Endodermal cell (in vitro differentiated cells): Measurements from ENCODE around the gene HAAO. TPM values are rescaled to one million over a fixed set of nuclear protein-coding genes. Genes with fewer than 3 reads are reported as not detected.

Experiments
- DNase-seq: peaks from one replicate; pipeline ENCODE4 v3.0.0-alpha.2; 2017
- H3K27ac ChIP-seq: 2 replicates; pipeline ENCODE4 v1.5.1; 2013; ENCODE audit warnings: mild to moderate bottlenecking, low read depth, low read length, moderate library complexity
- H3K27me3 ChIP-seq: 2 replicates; pipeline ENCODE4 v1.6.1; 2013; ENCODE audit warnings: mild to moderate bottlenecking, low read length, moderate library complexity; ENCODE audit not compliant: insufficient read depth, control insufficient read depth, poor library complexity, severe bottlenecking
- H3K36me3 ChIP-seq: 2 replicates; pipeline ENCODE4 v1.7.0; 2013; ENCODE audit warnings: mild to moderate bottlenecking, low read length, moderate library complexity; ENCODE audit not compliant: control insufficient read depth, insufficient read depth
- H3K4me1 ChIP-seq: one replicate; pipeline ENCODE4 v1.7.0; 2013; ENCODE audit warnings: low read length; ENCODE audit not compliant: control insufficient read depth, insufficient read depth
- H3K4me3 ChIP-seq: 2 replicates; pipeline ENCODE4 v1.5.1; 2013; ENCODE audit warnings: mild to moderate bottlenecking, low read length, moderate library complexity
- H3K9ac ChIP-seq: 2 replicates; pipeline ENCODE4 v1.6.1; 2013; ENCODE audit warnings: mild to moderate bottlenecking, low read length, moderate library complexity; ENCODE audit not compliant: poor library complexity, severe bottlenecking; ENCODE audit errors: extremely low read depth
- H3K9me3 ChIP-seq: 2 replicates; pipeline ENCODE4 v1.6.1; 2013; ENCODE audit warnings: mild to moderate bottlenecking, low read length, moderate library complexity; ENCODE audit not compliant: control insufficient read depth
- H3K27ac Mint-ChIP-seq: 2 replicates; pipeline ENCODE4 v1.8.0; 2020; ENCODE audit warnings: mixed read lengths
- H3K27me3 Mint-ChIP-seq: 2 replicates; pipeline ENCODE4 v1.8.0; 2021; ENCODE audit warnings: mild to moderate bottlenecking, mixed read lengths; ENCODE audit not compliant: insufficient read depth
- H3K36me3 Mint-ChIP-seq: 2 replicates; pipeline ENCODE4 v1.8.0; 2020; ENCODE audit warnings: low read depth, mixed read lengths
- H3K4me1 Mint-ChIP-seq: 2 replicates; pipeline ENCODE4 v1.8.0; 2020; ENCODE audit warnings: mixed read lengths
- H3K4me3 Mint-ChIP-seq: 2 replicates; pipeline ENCODE4 v1.8.0; 2020; ENCODE audit warnings: mild to moderate bottlenecking, moderate library complexity, mixed read lengths
- H3K9me3 Mint-ChIP-seq: 2 replicates; pipeline ENCODE4 v1.8.0; 2020; ENCODE audit warnings: mild to moderate bottlenecking, mixed read lengths
- CTCF ChIP-seq: fragments of 200-600 bp; sonication (generic); conservative IDR thresholded peaks from 2 replicates; pipeline ENCODE4 v1.5.0; 2021; ENCODE audit warnings: antibody characterized with exemption, mild to moderate bottlenecking
- WGBS, 2 experiments: methylation state at CpG; one replicate each; pipeline versions ENCODE4 v1.1.5 to v1.1.7; 2013; ENCODE audit warnings: missing lambda C conversion rate in 2 of 2, mixed read lengths in 1 of 2; ENCODE audit not compliant: insufficient coverage in 1 of 2, insufficient read length in 1 of 2; 5-methylcytosine and 5-hydroxymethylcytosine counted together
- total RNA-seq, 2 donors: library from RNA; stranded (reverse); fragmentation: NEBNext Ultra II Directional in 1 of 2; extraction: Animal tissue kit (Norgen Biotek cat#: 25700) in 1 of 2; gene quantifications; 2 replicates in 1 of 2; 3 replicates in 1 of 2; pipeline ENCODE4 v1.2.1, GENCODE V29; 2021

HAAO gene
- total RNA-seq, 2 donors from 2014 or later = 13.4 to 24.2 TPM

DNA sequence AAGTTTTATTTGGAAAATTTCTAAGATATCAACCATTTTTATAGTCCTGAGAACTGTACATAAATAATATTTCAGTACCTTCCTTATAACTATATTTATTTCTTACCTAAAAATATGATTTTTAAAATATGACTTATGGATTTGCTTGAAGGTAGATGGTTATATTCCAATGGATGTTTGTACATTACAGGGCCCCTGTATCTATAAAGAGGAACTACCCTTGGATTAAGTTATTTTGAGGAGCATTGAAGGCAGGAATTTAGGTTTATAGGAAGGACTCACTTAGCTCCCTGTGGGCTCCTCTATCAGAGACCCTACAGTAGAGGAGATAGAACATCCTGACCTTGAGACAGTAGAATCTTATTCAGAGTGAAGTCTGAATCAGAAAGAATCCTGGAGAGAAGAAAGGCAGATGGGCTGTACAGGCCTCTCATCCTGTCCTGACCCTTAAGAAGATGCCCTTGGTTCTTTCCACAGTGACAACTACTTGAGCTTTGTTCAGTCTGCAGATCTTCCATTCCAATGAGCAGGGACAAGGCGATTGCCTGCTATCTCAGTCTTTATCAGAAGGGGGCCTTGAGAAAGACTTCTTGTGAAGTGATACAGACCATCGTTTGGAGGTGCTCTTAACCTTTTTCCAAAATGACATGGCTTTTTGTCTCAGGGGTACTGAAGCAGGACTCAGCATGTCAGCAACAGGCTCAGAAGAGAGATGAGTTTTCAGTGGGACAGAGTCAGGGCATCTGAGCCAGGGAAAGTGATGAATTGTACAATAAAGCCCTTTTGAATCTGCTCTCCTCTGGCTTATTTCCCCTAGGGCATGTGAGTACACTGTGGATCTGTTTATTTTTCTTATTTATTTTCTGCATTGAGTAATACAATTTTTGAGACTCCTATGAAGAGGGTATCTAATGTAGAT is 49.4 kb downstream of the HAAO start:
- H3K27ac Mint-ChIP-seq = no peak overlapping the region
- no peaks in the 10 kb centered on the region for H3K4me1 Mint-ChIP-seq
- DNase-seq = no peak
- peaks cover 26% of the 10 kb centered on the region for H3K9me3 Mint-ChIP-seq
- peaks cover 30% of the 10 kb centered on the region for H3K36me3 ChIP-seq
- no peak for TF ChIP-seq CTCF
- peaks cover 50% of the 10 kb centered on the region for H3K9me3 ChIP-seq
- no peaks in the 10 kb centered on the region for H3K4me1 ChIP-seq
- no peak overlapping the region for H3K9ac ChIP-seq
- no peaks in the 10 kb centered on the region for H3K27me3 ChIP-seq
- H3K27me3 Mint-ChIP-seq = no peaks in the 10 kb centered on the region
- H3K4me3 Mint-ChIP-seq = no peak overlapping the region
- 82 to 90% methylated on average over 2 of the region's 2 CpGs for WGBS, 2 experiments
- no peak overlapping the region for H3K4me3 ChIP-seq
- peaks cover 41% of the 10 kb centered on the region for H3K36me3 Mint-ChIP-seq
- H3K27ac ChIP-seq = no peak overlapping the region

GRCh38 chr2:42741140-42741539 is 51.2 kb downstream of the HAAO start:
- Mint-ChIP-seq H3K4me3 (no peak overlapping the region), H3K27ac (no peak overlapping the region), H3K9me3 (peaks cover 34% of the 10 kb centered on the region), H3K27me3 (no peaks in the 10 kb centered on the region), H3K36me3 (peaks cover 53% of the 10 kb centered on the region), H3K4me1 (no peaks in the 10 kb centered on the region)
- Histone ChIP-seq H3K9me3 (peaks cover 58% of the 10 kb centered on the region), H3K4me3 (no peak overlapping the region), H3K9ac (no peak overlapping the region), H3K36me3 (peaks cover 46% of the 10 kb centered on the region), H3K27ac (no peak overlapping the region), H3K27me3 (no peaks in the 10 kb centered on the region), H3K4me1 (no peaks in the 10 kb centered on the region)
- TF ChIP-seq CTCF = no peak
- WGBS, 2 experiments = 96% methylated on average over 3 of the region's 3 CpGs
- DNase-seq = no peak

- peaks cover 40% of the 10 kb centered on the region for H3K9me3 Mint-ChIP-seq
- Histone ChIP-seq H3K4me3 (no peak overlapping the region), H3K27me3 (no peaks in the 10 kb centered on the region), H3K36me3 (peaks cover 46% of the 10 kb centered on the region), H3K9ac (no peak overlapping the region), H3K27ac (no peak overlapping the region), H3K9me3 (peaks cover 65% of the 10 kb centered on the region), H3K4me1 (no peaks in the 10 kb centered on the region)
- H3K27ac Mint-ChIP-seq = no peak overlapping the region
- H3K36me3 Mint-ChIP-seq = peaks cover 78% of the 10 kb centered on the region
- H3K4me1 Mint-ChIP-seq = no peaks in the 10 kb centered on the region
- H3K4me3 Mint-ChIP-seq = no peak overlapping the region
- no peaks in the 10 kb centered on the region for H3K27me3 Mint-ChIP-seq
- no peak for TF ChIP-seq CTCF
- no peak for DNase-seq
These were observed 55.6 kb downstream of the HAAO start for GRCh38 chr2:42736598-42737322.
